Fibroblast of the aortic adventitia (primary cell): ENCODE measurements around the gene MATK. TPM values are rescaled to one million over a fixed set of nuclear protein-coding genes. Genes with fewer than 3 reads are reported as not detected.

ENCODE experiments used
- DNase-seq: peaks from one replicate; pipeline ENCODE4 v3.0.0-alpha.2; 2010; ENCODE audit warnings: low read depth
- H3K4me3 ChIP-seq: 2 replicates; pipeline ENCODE4 v1.5.1; 2011; ENCODE audit warnings: low read depth, mild to moderate bottlenecking, control low read depth, low read length, moderate library complexity
- CTCF ChIP-seq: IDR thresholded peaks from 2 replicates; pipeline ENCODE4 v1.5.1; 2011; ENCODE audit warnings: mild to moderate bottlenecking, low read length, control low read depth, inconsistent platforms; ENCODE audit not compliant: insufficient read depth
- total RNA-seq: library from RNA; depleted of rRNA; stranded (reverse); fragments of >200 nt; gene quantifications from 2 replicates; pipeline ENCODE4 v1.2.3, GENCODE V29; 2012; ENCODE audit warnings: low replicate concordance

The MATK gene
- total RNA-seq, 1 donor = not detected

- no peak for DNase-seq
- H3K4me3 ChIP-seq = no peak overlapping the region
- TF ChIP-seq CTCF = no peak
Observed at GRCh38 chr19:3783660-3784584, 2.3 kb downstream of the MATK start.

GRCh38 chr19:3782903-3783302 lies 3.3 kb downstream of the MATK start:
- no peak overlapping the region for H3K4me3 ChIP-seq
- DNase-seq = no peak
- no peak for TF ChIP-seq CTCF

- no peak for TF ChIP-seq CTCF
- no peak overlapping the region for H3K4me3 ChIP-seq
- no peak for DNase-seq
Observed at GRCh38 chr19:3782330-3782729, 3.9 kb downstream of the MATK start.

- no peak for TF ChIP-seq CTCF
- no peak for DNase-seq
- no peak overlapping the region for H3K4me3 ChIP-seq
Observed at GRCh38 chr19:3781603-3782002, 4.6 kb downstream of the MATK start.

- TF ChIP-seq CTCF = no peak
- no peak for DNase-seq
- no peak overlapping the region for H3K4me3 ChIP-seq
Observed at GRCh38 chr19:3780786-3781304, 5.3 kb downstream of the MATK start.

GRCh38 chr19:3778899-3779723 lies 7.1 kb downstream of the MATK start:
- no peak for TF ChIP-seq CTCF
- no peak overlapping the region for H3K4me3 ChIP-seq
- DNase-seq = no peak
